Testis (tissue), 3 donors: Measurements from ENCODE around the gene YDJC. TPM values are rescaled to one million over a fixed set of nuclear protein-coding genes. Genes with fewer than 3 reads are reported as not detected.
"Not testable (repeated sequence)": the region's sequence is repeated elsewhere in the genome, so short reads cannot be mapped to it uniquely, and the experiment has no call there.

ENCODE experiments used
- DNase-seq: peaks from one replicate; pipeline ENCODE4 v3.0.0-alpha.2; 2019
- H3K27ac ChIP-seq, 2 donors: fragments of 200-600 bp; sonication (generic); one replicate each; pipeline ENCODE4 v1.5.1; 2019
- H3K27me3 ChIP-seq: fragments of 200-600 bp; sonication (generic); one replicate; pipeline ENCODE4 v1.5.1; 2019
- H3K36me3 ChIP-seq: fragments of 200-600 bp; sonication (generic); one replicate; pipeline ENCODE4 v1.5.1; 2017; ENCODE audit warnings: low read depth; ENCODE audit errors: missing control alignments
- H3K4me1 ChIP-seq: fragments of 200-600 bp; sonication (generic); one replicate; pipeline ENCODE4 v1.5.1; 2019
- H3K4me3 ChIP-seq, 2 donors: fragments of 200-600 bp; sonication (generic); one replicate each; pipeline ENCODE4 v1.5.1; 2017 to 2019
- H3K9me3 ChIP-seq: fragments of 200-600 bp; sonication (generic); one replicate; pipeline ENCODE4 v1.5.1; 2017
- CTCF ChIP-seq, 3 experiments: fragments of 450-650 bp in 2 of 3; fragments of 200-600 bp in 1 of 3; sonication (generic) in 1 of 3; IDR thresholded peaks; one replicate each; pipeline ENCODE4 v1.5.1; 2016 to 2019; ENCODE audit warnings: antibody characterized with exemption in 3 of 3, mild to moderate bottlenecking in 2 of 3, moderate library complexity in 1 of 3
- POLR2A ChIP-seq: fragments of 450-650 bp; IDR thresholded peaks from one replicate; pipeline ENCODE4 v1.6.1; 2017; ENCODE audit warnings: antibody characterized with exemption, mild to moderate bottlenecking, moderate library complexity
- WGBS, 2 donors: methylation state at CpG; one replicate each; pipeline ENCODE4 v1.1.5; 2018; 5-methylcytosine and 5-hydroxymethylcytosine counted together
- intact Hi-C: fragments of 100-400 bp; cut with DNase I; formaldehyde crosslinking; loops from one replicate; pipeline ENCODE4 v1.15.1; 2023; ENCODE audit warnings: low total_unique reads
- polyA plus RNA-seq: library from polyadenylated mRNA; stranded (reverse); fragments of 350-450 nt; fragmentation: Illumina TruSeq; extraction: RNeasy Lipid Tissue Mini Kit (QIAGEN cat#74804); gene quantifications from one replicate; pipeline ENCODE4 v1.2.3, GENCODE V29; 2014; ENCODE audit warnings: low read depth, low replicate concordance; ENCODE audit not compliant: insufficient read depth
- total RNA-seq, 2 donors: library from RNA; depleted of rRNA; stranded (reverse); fragments of >200 nt; gene quantifications; one replicate each; pipeline ENCODE4 v1.2.3, GENCODE V29; 2016

The YDJC gene
- total and polyA plus RNA-seq, 3 donors from 2014 or later, result 9.9 to 37.1 (median 36.5) TPM

- TF ChIP-seq CTCF (IDR thresholded peaks at IDR 0.05) (no peak), POLR2A (no peak)
- Histone ChIP-seq H3K9me3 (no peaks in the 10 kb centered on the region), H3K27me3 (no peaks in the 10 kb centered on the region), H3K4me3 (no peak overlapping the region), H3K36me3 (no peaks in the 10 kb centered on the region), H3K4me1 (peaks cover 26% of the 10 kb centered on the region), H3K27ac (no peak overlapping the region)
- 85 to 92% methylated on average over 7 to 8 of the region's 8 CpGs for WGBS, 2 donors
- intact Hi-C loops, result no loop called here
- no peak for DNase-seq
Observed at GRCh38 chr22:21589396-21589795, 40.4 kb downstream of the YDJC start.

GRCh38 chr22:21587803-21588611 is 41.8 kb downstream of the YDJC start:
- Histone ChIP-seq H3K27ac (no peak overlapping the region), H3K4me1 (peaks cover 26% of the 10 kb centered on the region), H3K36me3 (no peaks in the 10 kb centered on the region), H3K4me3 (no peak overlapping the region), H3K27me3 (no peaks in the 10 kb centered on the region), H3K9me3 (no peaks in the 10 kb centered on the region)
- no peak for TF ChIP-seq POLR2A
- TF ChIP-seq CTCF (IDR thresholded peaks at IDR 0.05), result no peak
- DNase-seq, result peak; percentile 73
- intact Hi-C loops, result no loop called here
- WGBS, 2 donors, result 55 to 58% methylated on average over 4 of the region's 4 CpGs

GRCh38 chr22:21585389-21585788 is 44.4 kb downstream of the YDJC start:
- Histone ChIP-seq H3K4me1 (peaks cover 23% of the 10 kb centered on the region), H3K27me3 (no peaks in the 10 kb centered on the region), H3K27ac (no peak overlapping the region), H3K4me3 (no peak overlapping the region), H3K36me3 (no peaks in the 10 kb centered on the region), H3K9me3 (no peaks in the 10 kb centered on the region)
- intact Hi-C loops, result no loop called here
- no peak for DNase-seq
- no peak for TF ChIP-seq CTCF (IDR thresholded peaks at IDR 0.05)
- no peak for TF ChIP-seq POLR2A
- WGBS, 2 donors, result 81 to 89% methylated on average over 2 of the region's 2 CpGs

GRCh38 chr22:21582801-21583740 is 46.8 kb downstream of the YDJC start:
- WGBS, 2 donors, result 71 to 83% methylated on average over 9 to 10 of the region's 10 CpGs
- H3K36me3 ChIP-seq, result no peaks in the 10 kb centered on the region
- no peak overlapping the region for H3K27ac ChIP-seq
- no peaks in the 10 kb centered on the region for H3K9me3 ChIP-seq
- H3K4me3 ChIP-seq, result no peak overlapping the region
- intact Hi-C loops, result no loop called here
- no peak for DNase-seq
- no peak for TF ChIP-seq CTCF (IDR thresholded peaks at IDR 0.05)
- TF ChIP-seq POLR2A, result no peak
- no peaks in the 10 kb centered on the region for H3K27me3 ChIP-seq
- peaks cover 26% of the 10 kb centered on the region for H3K4me1 ChIP-seq

DNA sequence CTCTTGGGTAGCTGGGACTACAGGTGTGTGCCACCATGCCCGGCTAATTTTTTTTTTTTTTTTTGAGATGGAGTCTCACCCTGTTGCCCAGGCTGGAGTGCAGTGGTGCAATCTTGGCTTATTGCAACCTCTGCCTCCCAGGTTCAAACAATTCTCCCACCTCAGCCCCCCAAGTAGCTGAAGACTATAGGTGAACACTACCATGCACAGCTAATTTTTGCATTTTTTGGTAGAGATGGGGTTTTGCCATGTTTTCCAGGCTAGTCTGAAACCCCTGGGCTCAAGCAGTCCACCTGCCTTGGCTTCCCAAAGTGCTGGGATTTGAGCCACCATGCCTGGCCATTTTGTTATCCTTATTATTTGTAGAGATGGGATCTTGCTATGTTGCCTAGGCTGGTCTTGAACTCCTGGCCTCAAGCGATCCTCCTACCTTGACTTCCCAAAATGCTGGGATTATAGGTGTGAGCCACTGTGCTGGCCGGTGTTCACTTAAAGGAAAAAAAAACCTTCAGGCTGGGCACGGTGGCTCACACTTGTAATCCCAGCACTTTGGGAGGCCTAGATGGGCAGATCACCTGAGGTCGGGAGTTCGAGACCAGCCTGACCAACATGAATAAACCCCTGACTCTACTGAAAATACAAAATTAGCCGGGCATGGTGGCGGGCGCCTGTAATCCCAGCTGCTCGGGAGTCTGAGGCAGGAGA is 48.7 kb downstream of the YDJC start:
- WGBS, 2 donors, result 92 to 93% methylated on average over 10 of the region's 10 CpGs
- intact Hi-C loops, H3K9me3 ChIP-seq, H3K4me3 ChIP-seq, DNase-seq, H3K27ac ChIP-seq, H3K36me3 ChIP-seq, H3K27me3 ChIP-seq: not testable (repeated sequence)
- peaks cover 23% of the 10 kb centered on the region for H3K4me1 ChIP-seq

GRCh38 chr22:21580623-21581007 is 49.2 kb downstream of the YDJC start:
- intact Hi-C loops, H3K9me3 ChIP-seq, H3K4me3 ChIP-seq, H3K27me3 ChIP-seq, DNase-seq, H3K36me3 ChIP-seq, H3K27ac ChIP-seq: not testable (repeated sequence)
- peaks cover 23% of the 10 kb centered on the region for H3K4me1 ChIP-seq
- WGBS, 2 donors, result 88 to 93% methylated on average over 9 of the region's 9 CpGs
